Measurements from ENCODE around the gene DEAF1. TPM values are rescaled to one million over a fixed set of nuclear protein-coding genes. Genes with fewer than 3 reads are reported as not detected.

DEAF1 gene
- total RNA-seq, 4 donors from 2014 or later, result 31.6 to 54.3 (median 41.2) TPM

DNA sequence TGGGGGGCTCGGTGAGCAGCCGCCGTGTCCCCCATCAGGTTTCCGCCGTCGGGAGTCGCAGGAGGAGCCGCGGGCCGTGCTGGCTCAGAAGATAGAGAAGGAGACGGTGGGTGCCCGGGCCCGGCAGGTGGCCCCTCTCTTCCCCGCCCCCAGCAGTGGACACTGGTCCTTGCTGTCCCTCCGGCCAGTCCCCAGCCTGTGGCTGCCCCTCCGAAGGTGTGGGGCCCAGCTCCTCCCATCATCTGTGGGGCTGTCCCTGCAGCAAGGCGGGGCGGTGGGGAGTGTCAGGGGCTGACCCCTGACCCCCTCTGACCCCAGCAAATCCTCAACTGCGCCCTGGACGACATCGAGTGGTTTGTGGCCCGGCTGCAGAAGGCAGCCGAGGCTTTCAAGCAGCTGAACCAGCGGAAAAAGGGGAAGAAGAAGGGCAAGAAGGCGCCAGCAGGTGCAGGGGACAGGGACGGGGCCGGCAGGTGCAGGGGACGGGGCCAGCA, 26.3 kb upstream of the DEAF1 start:
- whole genome bisulfite sequencing, 2 donors, result 37 to 46% methylated on average over 10 to 16 of the region's 28 CpGs

DNA sequence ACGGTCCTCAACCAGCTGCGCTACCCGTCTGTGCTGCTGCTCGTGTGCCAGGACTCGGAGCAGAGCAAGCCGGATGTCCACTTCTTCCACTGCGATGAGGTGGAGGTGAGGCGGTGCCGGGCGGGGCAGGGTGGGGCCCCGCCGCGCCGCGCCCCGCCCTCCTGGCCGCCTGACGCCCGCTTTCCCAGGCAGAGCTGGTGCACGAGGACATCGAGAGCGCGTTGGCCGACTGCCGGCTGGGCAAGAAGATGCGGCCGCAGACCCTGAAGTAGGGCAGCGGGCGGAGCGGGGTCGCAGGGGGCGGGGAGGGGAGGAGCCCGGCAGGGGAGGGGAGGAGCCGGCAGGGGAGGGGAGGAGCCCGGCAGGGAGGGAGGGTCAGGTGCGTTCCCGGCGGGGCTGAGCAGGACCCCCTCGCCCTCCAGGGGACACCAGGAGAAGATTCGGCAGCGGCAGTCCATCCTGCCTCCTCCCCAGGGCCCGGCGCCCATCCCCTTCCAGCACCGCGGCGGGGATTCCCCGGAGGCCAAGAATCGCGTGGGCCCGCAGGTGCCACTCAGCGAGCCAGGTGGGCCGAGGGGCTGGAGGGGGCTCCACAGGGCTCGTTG, 25.7 kb upstream of the DEAF1 start:
- TF ChIP-seq POLR2A (IDR thresholded peaks at IDR 0.05), result no peak
- no peak for TF ChIP-seq CTCF (IDR thresholded peaks at IDR 0.05)
- TF ChIP-seq EP300 (IDR thresholded peaks at IDR 0.05), result no peak
- Histone ChIP-seq H3K36me3 (peaks cover 0 to 19% (median 0%) of the 10 kb centered on the region in 3 donors), H3K4me1 (peaks cover 0 to 35% (median 23%) of the 10 kb centered on the region in 4 donors), H3K27ac (peak overlapping the region in 2 of 4 donors; percentile 11), H3K4me3 (peak overlapping the region in 2 of 4 donors; percentile 34 to 41), H3K27me3 (peaks cover 0 to 39% of the 10 kb centered on the region in 2 donors), H3K9me3 (no peaks in the 10 kb centered on the region)
- 0 to 17% methylated on average over 4 to 37 of the region's 53 CpGs for WGBS, 2 donors
- DNase-seq (ENCODE audit: low spot score in 2 of 2), result no peak

More for the DNA sequence above, 26.3 kb upstream of the DEAF1 start:
- peak overlapping the region in 2 of 4 donors; percentile 34 to 41 for H3K4me3 ChIP-seq
- H3K36me3 ChIP-seq, result peaks cover 0 to 19% (median 0%) of the 10 kb centered on the region in 3 donors
- no peak for TF ChIP-seq EP300 (IDR thresholded peaks at IDR 0.05)
- TF ChIP-seq CTCF (IDR thresholded peaks at IDR 0.05), result no peak
- no peak for TF ChIP-seq POLR2A (IDR thresholded peaks at IDR 0.05)
- H3K27me3 ChIP-seq, result peaks cover 0 to 44% of the 10 kb centered on the region in 2 donors
- peak overlapping the region in 2 of 4 donors; percentile 9 to 11 for H3K27ac ChIP-seq
- DNase-seq (ENCODE audit: low spot score in 2 of 2), result no peak
- peaks cover 0 to 40% (median 25%) of the 10 kb centered on the region in 4 donors for H3K4me1 ChIP-seq
- no peaks in the 10 kb centered on the region for H3K9me3 ChIP-seq

DNA sequence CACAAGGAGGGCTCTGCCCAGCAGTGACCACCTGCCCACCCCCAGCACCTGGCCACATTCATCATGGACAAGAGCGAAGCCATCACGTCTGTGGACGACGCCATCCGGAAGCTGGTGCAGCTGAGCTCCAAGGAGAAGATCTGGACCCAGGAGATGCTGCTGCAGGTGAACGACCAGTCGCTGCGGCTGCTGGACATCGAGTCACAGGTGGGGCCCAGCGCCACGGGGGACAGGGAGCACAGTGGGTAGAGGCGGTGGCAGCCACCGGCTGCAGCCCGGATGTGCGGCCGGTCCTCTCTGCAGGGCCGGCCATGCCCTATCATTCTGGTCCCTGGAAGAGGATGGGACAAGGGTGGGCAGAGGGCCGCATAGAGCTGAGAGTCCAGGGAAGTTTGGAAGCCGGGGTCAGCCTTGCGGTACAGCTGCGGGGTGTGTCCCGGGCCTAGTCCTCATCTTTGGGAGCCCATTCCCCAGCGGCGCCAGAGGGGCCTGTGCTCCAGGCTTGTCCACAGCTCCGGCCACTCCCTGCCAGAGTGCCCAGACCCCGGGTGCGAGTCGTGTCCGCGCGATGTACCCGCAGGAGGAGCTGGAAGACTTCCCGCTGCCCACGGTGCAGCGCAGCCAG, 25.1 kb upstream of the DEAF1 start:
- no peak for TF ChIP-seq CTCF (IDR thresholded peaks at IDR 0.05)
- no peak for TF ChIP-seq POLR2A (IDR thresholded peaks at IDR 0.05)
- TF ChIP-seq EP300 (IDR thresholded peaks at IDR 0.05), result no peak
- H3K4me3 ChIP-seq, result peak overlapping the region in 2 of 4 donors; percentile 34 to 41

DNA sequence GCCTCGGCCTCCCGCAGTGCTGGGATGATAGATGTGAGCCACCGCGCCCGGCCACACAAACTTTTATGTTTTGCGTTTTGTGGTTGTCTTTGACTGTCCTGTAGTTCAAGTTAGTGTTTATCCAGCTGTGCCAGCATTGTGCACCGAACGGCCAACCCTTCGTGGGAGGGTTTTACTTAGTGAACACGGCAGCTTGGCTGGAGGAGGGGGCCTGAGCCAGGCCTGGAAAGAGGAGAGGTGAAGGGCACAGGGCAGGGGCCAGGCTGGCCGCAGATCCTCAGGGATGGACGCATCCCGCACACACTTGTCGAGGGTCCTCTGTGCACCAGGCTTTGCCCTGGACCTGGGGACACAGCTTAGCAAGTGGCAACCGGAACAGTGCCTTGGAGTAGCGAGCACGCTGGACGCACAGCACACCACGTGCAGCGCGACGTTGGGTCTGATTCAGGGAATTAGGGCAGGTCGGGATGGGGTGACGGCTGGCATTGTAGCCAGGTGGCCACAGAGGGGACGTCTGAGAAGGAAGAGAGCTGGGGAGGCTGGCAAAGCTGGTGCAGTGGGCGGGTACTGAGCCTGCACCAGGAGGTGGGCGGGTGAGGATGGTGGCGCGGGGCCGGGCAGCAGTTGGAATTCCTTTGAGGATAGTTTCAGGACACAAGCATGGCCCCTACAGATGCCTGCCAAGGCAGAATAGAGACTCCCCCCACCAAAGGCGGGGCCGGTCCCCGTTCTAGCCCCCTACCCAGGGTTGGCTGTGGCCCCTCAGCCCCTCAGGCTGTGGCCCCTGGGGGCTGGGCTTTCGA, 24.4 kb upstream of the DEAF1 start:
- TF ChIP-seq EP300 (IDR thresholded peaks at IDR 0.05), result no peak
- no peak for TF ChIP-seq CTCF (IDR thresholded peaks at IDR 0.05)
- no peak for TF ChIP-seq POLR2A (IDR thresholded peaks at IDR 0.05)
- H3K27ac ChIP-seq, result no peak overlapping the region
- peaks cover 0 to 31% of the 10 kb centered on the region in 2 donors for H3K27me3 ChIP-seq
- 69 to 71% methylated on average over 32 to 34 of the region's 34 CpGs for WGBS, 2 donors
- peaks cover 0 to 10% (median 0%) of the 10 kb centered on the region in 3 donors for H3K36me3 ChIP-seq
- no peak for DNase-seq (ENCODE audit: low spot score in 2 of 2)
- H3K9me3 ChIP-seq, result no peaks in the 10 kb centered on the region
- H3K4me1 ChIP-seq, result peaks cover 0 to 30% (median 20%) of the 10 kb centered on the region in 4 donors
- no peak overlapping the region for H3K4me3 ChIP-seq

More for the DNA sequence above, 25.1 kb upstream of the DEAF1 start:
- no peak for DNase-seq (ENCODE audit: low spot score in 2 of 2)
- 68 to 75% methylated on average over 23 to 30 of the region's 35 CpGs for WGBS, 2 donors
- no peaks in the 10 kb centered on the region for H3K9me3 ChIP-seq
- peak overlapping the region in 1 of 4 donors; percentile 11 for H3K27ac ChIP-seq
- H3K36me3 ChIP-seq, result peaks cover 0 to 17% (median 0%) of the 10 kb centered on the region in 3 donors
- H3K27me3 ChIP-seq, result peaks cover 0 to 33% of the 10 kb centered on the region in 2 donors
- peaks cover 0 to 30% (median 20%) of the 10 kb centered on the region in 4 donors for H3K4me1 ChIP-seq
